Activated effector memory CD4-positive, alpha-beta T cell treated with Interleukin-2 at 50 U/mL for 16 hours (primary cell): Measurements from ENCODE around the gene PRPF6.
A peak's percentile ranks its signal among the peaks of the same experiment; 100 is the strongest.

Experiments used
- DNase-seq: peaks from one replicate; pipeline ENCODE4 v3.0.0-alpha.2; 2020

Gene PRPF6

DNA sequence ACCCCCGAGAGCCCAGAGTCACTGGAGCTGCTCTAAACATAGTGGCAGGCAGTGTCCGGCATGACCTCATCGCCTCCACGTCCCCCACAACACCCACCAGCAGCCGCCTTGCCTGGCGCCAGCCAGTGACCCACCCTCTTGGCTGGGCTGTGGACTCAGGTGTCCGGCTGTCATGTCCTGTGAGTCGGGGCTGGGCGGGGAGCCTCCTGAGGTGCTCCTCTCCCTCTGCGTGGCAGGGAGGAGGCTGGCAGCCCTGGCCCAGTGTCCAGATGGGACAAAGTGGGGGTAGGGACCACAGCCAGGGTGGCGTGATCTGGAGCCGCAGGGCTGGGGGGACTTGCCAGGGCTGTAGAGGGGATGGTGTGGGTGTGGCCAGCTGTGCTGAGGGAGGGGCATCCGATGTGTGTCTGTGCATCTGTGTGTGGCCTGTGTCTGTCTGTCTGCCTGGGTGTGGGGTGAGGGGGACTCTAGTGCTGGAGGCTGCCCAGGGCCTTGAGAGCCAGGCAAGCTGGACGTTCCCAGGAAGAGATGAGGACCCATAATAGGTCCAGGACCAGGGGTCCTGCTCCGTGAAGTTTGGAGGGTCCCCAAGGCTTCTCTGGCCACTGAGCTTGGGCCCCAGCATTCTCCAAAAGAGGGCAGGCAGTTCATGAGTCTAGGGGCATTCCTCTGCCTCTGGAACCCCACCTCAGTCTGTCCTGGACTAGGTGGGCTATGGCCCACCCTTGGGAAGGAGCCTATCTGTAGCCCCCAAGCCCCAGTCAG, 70.8 kb downstream of the PRPF6 start:
- DNase-seq: no peak

GRCh38 chr20:64052326-64052722, 71.4 kb downstream of the PRPF6 start:
- DNase-seq: no peak

DNA sequence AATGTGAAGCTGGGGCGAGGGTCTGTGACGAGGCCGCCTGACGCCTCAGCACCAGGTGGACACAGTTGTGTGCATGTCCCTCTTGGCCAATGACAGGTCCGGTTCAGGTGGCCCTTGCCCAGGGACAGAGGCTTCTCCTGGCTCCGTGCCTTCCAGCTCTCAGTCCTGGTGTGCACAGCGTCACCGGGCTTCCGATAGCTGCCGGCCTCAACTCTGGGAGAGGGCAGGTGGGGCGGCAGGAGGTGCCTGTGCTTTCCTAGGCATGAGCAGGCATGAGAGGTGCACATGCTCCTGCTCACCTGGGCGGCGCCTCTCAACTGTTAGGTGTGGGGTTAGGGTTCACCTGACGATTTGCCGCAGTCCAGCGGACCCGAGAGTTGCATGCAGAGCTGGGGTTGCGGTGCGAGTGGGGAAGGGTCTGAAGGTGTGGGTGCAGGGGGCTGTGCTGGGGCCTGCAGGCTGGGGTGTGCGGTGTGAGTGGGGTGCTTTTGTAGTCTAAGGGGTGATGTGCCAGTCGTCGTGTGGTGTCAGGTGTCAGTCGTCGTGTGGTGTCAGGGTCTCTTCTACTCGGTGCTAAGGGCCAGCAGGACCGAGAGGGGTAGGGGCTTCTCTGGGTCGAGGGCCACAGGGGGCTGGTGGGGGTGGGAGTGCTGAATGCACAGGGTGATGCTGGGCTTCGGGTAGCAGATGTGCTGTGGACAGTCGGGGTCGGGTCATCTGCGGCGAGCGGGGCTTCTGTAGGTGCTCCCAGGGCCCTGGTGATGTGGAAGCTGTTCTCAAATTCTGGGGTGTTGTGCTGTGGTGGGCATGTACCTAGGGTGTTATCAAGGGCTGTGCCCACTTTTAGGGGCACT, 72.3 kb downstream of the PRPF6 start:
- DNase-seq: no peak

- no peak for DNase-seq
Observed at GRCh38 chr20:64053841-64054661, 73.1 kb downstream of the PRPF6 start.

- DNase-seq: no peak
Observed at GRCh38 chr20:64055396-64055892, 74.5 kb downstream of the PRPF6 start.

DNA sequence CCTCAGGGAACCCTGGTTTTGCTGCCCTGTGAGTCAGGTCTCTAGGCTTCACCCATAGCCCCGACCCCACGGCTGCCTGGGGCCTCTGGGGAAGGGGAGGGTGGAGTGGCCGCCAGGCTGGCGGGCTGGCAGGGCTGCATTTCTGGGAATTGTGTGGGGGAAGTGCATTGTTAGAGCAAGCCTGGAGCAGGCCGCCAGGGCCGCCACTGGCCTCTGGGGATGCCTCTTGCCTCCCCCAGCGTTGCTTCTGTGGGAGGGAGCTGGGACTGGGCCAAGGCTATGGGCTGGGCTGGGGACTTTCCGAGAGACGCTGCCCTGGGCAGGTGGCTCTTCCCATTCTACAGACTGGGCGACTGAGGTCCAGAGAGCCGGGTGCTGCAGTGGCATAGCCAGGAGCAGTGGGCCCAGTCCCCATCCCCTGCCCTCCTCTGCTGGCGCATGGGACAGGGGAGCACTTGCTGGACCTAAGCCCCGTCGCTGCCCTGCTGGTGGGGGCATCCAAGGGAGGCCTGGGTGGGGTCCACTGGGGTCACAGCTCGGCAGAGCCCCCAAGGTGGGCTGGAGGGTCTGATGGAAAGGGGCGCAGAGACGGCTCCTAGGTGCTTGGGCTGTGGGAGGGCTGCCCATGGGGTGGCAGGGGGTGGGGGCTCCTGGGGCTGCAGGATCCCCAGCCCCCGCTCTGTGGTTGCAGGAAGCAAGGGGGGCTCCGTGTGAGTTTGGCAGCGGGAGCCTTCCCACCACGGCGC, 75.1 kb downstream of the PRPF6 start:
- DNase-seq: no peak

DNA sequence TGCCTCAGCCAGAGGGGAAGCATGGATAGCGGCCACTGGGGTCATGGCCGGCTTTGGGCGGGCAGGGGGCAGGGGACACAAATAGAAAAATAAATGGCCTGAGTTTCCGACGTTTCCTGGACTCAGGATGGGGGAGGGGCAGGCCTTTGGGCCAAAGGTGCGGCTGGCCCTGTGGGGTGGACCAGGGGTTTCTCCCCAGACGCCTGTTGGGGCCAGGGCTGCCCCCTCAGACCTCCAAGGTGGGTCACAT, 75.6 kb downstream of the PRPF6 start:
- DNase-seq: no peak

GRCh38 chr20:64056889-64057627, 76.1 kb downstream of the PRPF6 start:
- no peak for DNase-seq

- DNase-seq: peak; percentile 64
Observed at GRCh38 chr20:64057628-64058498, 76.9 kb downstream of the PRPF6 start.

- DNase-seq: no peak
Observed at GRCh38 chr20:64058536-64058935, 77.6 kb downstream of the PRPF6 start.

DNA sequence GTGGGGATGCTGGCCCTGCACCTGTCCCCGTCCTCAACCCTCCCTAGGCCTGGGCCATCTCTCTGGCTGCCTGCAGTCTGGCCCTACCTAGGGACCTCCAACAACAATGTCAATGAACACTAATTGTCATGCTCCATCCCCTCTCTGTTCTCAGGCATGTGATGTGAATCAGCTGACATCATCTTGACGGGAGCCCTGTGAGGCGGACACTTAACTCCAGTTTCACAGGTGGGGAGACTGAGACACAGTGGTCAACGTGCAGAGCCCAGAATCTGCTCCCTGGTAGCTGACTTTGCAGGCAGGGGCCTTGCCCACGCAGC, 81.3 kb downstream of the PRPF6 start:
- no peak for DNase-seq

DNA sequence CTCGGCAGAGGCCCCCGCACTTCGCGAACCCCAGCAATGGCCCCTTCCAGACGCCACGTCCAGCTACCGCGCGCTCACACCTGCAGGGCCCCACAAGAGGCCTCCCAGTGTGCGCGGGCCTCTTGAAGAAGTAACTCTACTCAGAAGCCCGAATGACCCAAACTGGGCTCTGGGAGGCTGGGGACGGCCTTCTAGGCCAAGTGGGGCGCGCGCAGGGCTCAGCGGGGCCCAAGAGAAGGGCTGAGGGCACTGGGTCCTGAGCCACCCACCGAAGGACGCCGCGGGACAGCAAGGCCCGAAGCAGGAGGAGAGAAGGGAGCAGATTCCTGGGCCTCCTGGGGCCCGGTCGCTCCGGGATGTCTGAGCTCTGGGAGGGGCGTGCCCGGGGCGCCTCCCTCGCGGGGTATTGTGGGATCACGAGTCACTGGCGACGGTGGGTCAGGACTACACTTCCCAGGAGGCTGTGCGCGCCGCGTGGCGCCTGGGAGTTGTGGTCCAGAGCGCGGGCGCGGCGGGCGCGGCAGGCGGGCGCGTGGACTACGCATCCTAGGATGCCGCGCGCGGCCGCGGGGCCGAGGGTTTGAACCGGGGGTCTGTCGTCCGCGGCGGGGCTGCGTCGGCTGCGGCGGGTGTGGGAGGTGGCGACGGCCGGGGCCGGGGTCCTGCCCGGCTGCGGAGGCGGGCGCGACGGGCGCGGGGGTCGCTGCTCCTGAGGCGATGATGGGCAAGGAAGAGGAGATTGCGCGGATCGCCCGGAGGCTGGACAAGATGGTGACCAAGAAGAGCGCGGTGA, 81.9 kb downstream of the PRPF6 start, which contains the start of gene TCEA2:
TCEA2 (plus strand) TSS at position 603 of the 793 bp plus-strand sequence; CDS start at position 718, 115 bp downstream.
- peak; percentile 91 for DNase-seq

DNA sequence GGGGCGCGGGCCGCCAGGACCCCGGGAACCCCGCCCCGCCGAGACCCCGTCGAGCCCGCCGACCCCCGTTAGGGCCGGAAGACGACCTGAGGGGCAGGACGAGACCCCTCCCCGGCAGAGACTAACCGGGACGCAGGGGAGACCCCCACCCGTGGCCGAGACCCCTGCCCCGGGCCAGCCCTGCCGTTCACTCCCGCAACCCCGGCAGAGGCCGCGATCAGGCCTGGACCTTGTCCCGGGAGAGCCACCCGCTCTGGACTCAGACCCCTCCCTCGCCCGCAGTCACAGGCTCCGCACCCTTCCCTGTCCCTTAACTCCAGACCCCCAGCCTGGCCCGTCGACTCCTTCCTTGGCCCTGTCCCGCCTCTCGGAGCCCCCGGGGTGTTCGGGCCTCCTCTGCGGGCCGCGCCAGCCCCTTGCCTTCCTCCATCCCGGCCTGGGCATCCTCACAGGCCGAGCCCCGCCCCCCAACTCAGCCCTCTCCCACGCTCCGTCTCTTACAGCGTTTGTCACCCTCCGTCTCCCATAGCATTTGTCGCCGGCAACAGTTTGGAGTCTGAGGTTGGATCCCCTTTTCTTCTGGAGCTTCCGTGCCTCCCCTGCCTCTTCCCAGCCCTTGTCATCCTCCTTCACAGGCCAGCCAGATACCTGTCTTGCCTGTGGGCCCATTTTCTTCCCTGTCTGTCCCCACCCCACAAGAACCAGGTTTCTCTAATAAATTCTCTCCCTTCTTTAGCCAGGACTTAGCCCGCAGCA, 82.6 kb downstream of the PRPF6 start:
- DNase-seq: no peak

- DNase-seq: no peak
Observed at GRCh38 chr20:64064145-64064698, 83.3 kb downstream of the PRPF6 start.

- no peak for DNase-seq
Observed at GRCh38 chr20:64065062-64065973, 84.4 kb downstream of the PRPF6 start.

- peak; percentile 44 for DNase-seq
Observed at GRCh38 chr20:64065974-64066343, 85.0 kb downstream of the PRPF6 start.

- no peak for DNase-seq
Observed at GRCh38 chr20:64067005-64067632, 86.2 kb downstream of the PRPF6 start.
